ENCODE measurements around the gene ROMO1. TPM values are rescaled to one million over a fixed set of nuclear protein-coding genes. Genes with fewer than 3 reads are reported as not detected.
"Not testable (repeated sequence)": the region's sequence is repeated elsewhere in the genome, so short reads cannot be mapped to it uniquely, and the experiment has no call there.

ROMO1 gene
- total RNA-seq, 2 experiments from 2014 or later: 136 to 141 TPM

GRCh38 chr20:35669681-35670080 is 29.5 kb upstream of the ROMO1 start:
- ChIA-PET CTCF (interaction anchor here (1.4 kb wide), 1 partner anchor 30 kb away, joined by 3 read pairs; the partner anchor contains the start of genes NFS1 and ROMO1), POLR2A (no interaction called here)

- POLR2A ChIA-PET: no interaction called here
These were observed 25.3 kb upstream of the ROMO1 start for GRCh38 chr20:35673884-35674283.

GRCh38 chr20:35674921-35675320 is 24.3 kb upstream of the ROMO1 start:
- ChIA-PET POLR2A (no interaction called here), CTCF (interaction anchor here (1.0 to 1.1 kb wide), 3 partner anchors 9 to 204 kb away, joined by 3 read pairs; no protein-coding TSS in a partner anchor)

More at GRCh38 chr20:35673884-35674283, 25.3 kb upstream of the ROMO1 start:
- CTCF ChIA-PET: interaction anchor here (1.1 kb wide), 1 partner anchor 16 kb away, joined by 3 read pairs; no protein-coding TSS in a partner anchor

GRCh38 chr20:35680452-35681183 is 18.6 kb upstream of the ROMO1 start:
- ChIA-PET POLR2A (no interaction called here), CTCF (no interaction called here)

- POLR2A ChIA-PET: no interaction called here
These were observed 17.2 kb upstream of the ROMO1 start for GRCh38 chr20:35681960-35682359.

GRCh38 chr20:35685368-35685767 is 13.8 kb upstream of the ROMO1 start:
- POLR2A ChIA-PET: not testable (repeated sequence)
- CTCF ChIA-PET: interaction anchor here (0.7 kb wide), 1 partner anchor 340 kb away, joined by 3 read pairs; no protein-coding TSS in a partner anchor

More at GRCh38 chr20:35681960-35682359, 17.2 kb upstream of the ROMO1 start:
- CTCF ChIA-PET: no interaction called here

GRCh38 chr20:35686872-35687271 is 12.3 kb upstream of the ROMO1 start:
- CTCF ChIA-PET: interaction anchor here (0.6 kb wide), 1 partner anchor 11 kb away, joined by 3 read pairs; no protein-coding TSS in a partner anchor

GRCh38 chr20:35690265-35690664 is 8.9 kb upstream of the ROMO1 start:
- CTCF ChIA-PET: interaction anchor here (0.6 to 1.3 kb wide), 2 partner anchors 16 to 168 kb away, joined by 3 read pairs; no protein-coding TSS in a partner anchor
- POLR2A ChIA-PET: interaction anchor here (0.6 kb wide), 1 partner anchor 66 kb away, joined by 4 read pairs; no protein-coding TSS in a partner anchor

More at GRCh38 chr20:35686872-35687271, 12.3 kb upstream of the ROMO1 start:
- POLR2A ChIA-PET: not testable (repeated sequence)

GRCh38 chr20:35695245-35695749 is 3.9 kb upstream of the ROMO1 start:
- ChIA-PET CTCF (interaction anchor here (1.0 kb wide), 1 partner anchor 232 kb away, joined by 3 read pairs; no protein-coding TSS in a partner anchor), POLR2A (no interaction called here)

GRCh38 chr20:35695978-35696377 is 3.2 kb upstream of the ROMO1 start:
- ChIA-PET CTCF (interaction anchor here (1.0 kb wide), 1 partner anchor 232 kb away, joined by 3 read pairs; no protein-coding TSS in a partner anchor), POLR2A (no interaction called here)

GRCh38 chr20:35697696-35698297 is 1.4 kb upstream of the ROMO1 start:
- ChIA-PET CTCF (interaction anchor here (0.6 to 0.7 kb wide), 2 partner anchors 9 to 234 kb away, joined by 3 to 4 read pairs; no protein-coding TSS in a partner anchor), POLR2A (no interaction called here)

- CTCF ChIA-PET: interaction anchor here (2.0 kb wide), 1 partner anchor 79 kb away, joined by 6 read pairs; no protein-coding TSS in a partner anchor
These were observed 693 bp upstream of the ROMO1 start for GRCh38 chr20:35698298-35699126.

GRCh38 chr20:35699957-35700624 is 886 bp downstream of the ROMO1 start:
- ChIA-PET POLR2A (interaction anchor here (1.2 to 2.3 kb wide), 5 partner anchors 36 to 84 kb away, joined by 3 to 19 read pairs (median 8); partner anchors contain the start of genes RBM39 and SPAG4), CTCF (interaction anchor here (0.6 to 2.0 kb wide), 4 partner anchors 26 to 81 kb away, joined by 3 to 6 read pairs (median 4); partner anchors contain the start of gene RBM39)

More at GRCh38 chr20:35698298-35699126, 693 bp upstream of the ROMO1 start:
- POLR2A ChIA-PET: interaction anchor here (1.7 to 2.3 kb wide), 2 partner anchors 44 to 79 kb away, joined by 8 to 19 read pairs; partner anchors contain the start of gene RBM39

GRCh38 chr20:35700625-35701148 is 1.5 kb downstream of the ROMO1 start:
- CTCF ChIA-PET: interaction anchor here (0.5 to 2.0 kb wide), 3 partner anchors 25 to 148 kb away, joined by 3 to 6 read pairs (median 5); no protein-coding TSS in a partner anchor

GRCh38 chr20:35702051-35702823 is 3.0 kb downstream of the ROMO1 start:
- CTCF ChIA-PET: no interaction called here

More at GRCh38 chr20:35700625-35701148, 1.5 kb downstream of the ROMO1 start:
- POLR2A ChIA-PET: interaction anchor here (0.6 to 2.3 kb wide), 5 partner anchors 11 to 85 kb away, joined by 3 to 19 read pairs (median 4); partner anchors contain the start of genes RBM39 and SPAG4

GRCh38 chr20:35702824-35703695 is 3.9 kb downstream of the ROMO1 start:
- POLR2A ChIA-PET: interaction anchor here (0.9 to 1.1 kb wide), 2 partner anchors 32 to 39 kb away, joined by 3 read pairs; partner anchors contain the start of gene RBM39
- CTCF ChIA-PET: no interaction called here

More at GRCh38 chr20:35702051-35702823, 3.0 kb downstream of the ROMO1 start:
- POLR2A ChIA-PET: interaction anchor here (0.9 to 1.2 kb wide), 3 partner anchors 17 to 38 kb away, joined by 3 to 9 read pairs (median 5); partner anchors contain the start of genes CPNE1 and RBM12

Measured in activated CD8-positive, alpha-beta memory T cell treated with anti-CD3 and anti-CD28 coated beads for 36 hours (primary cell).